ENCODE results near the gene WWOX.

DNA sequence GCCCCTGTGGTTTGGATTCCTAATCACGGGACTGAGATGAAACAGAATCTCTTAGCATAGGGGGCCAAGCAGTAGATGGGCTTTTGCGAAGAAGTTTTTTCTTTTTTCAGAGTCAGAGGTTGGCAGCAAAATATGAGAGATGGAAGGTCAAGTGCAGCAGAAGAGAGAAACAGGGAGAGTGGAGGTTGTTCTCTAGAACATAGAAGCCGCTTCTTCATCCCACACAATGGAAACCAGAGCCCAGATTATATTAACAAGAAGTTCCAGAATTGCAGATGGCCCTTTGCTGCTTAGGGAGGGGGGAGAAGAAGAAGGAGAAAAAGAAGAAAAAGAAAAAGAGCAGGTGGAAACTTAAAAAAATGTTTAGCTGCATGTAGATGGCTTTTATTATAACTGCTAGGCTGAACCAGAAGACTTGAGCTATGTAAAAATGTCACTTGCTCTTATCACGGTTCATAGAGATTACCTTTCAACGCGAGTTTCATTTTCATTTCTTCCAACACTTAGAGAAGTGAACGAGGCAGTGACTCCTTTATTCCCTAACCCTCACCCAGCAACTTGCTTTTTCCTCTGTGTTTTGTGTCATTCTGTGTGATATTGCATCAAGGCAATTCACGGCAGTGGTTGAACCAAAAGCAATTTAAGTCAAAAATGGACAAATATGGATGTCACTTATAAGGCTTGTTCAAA is 737.5 kb downstream of the WWOX start:
- TF ChIP-seq POLR2A (IDR thresholded peaks at IDR 0.05) (no peak), CTCF (IDR thresholded peaks at IDR 0.05 in 8 of 11, conservative IDR thresholded peaks at IDR 0.05 in 3 of 11) (no peak)
